BE2C (cell line): ENCODE data around the gene ANO1.

Source experiments
- DNase-seq: peaks from one replicate; pipeline ENCODE4 v3.0.0-alpha.2; 2020
- H3K27me3 ChIP-seq: fragments of 250-450 bp; sonication (Bioruptor Pico); 2 replicates; pipeline ENCODE4 v1.5.1; 2020; ENCODE audit warnings: mild to moderate bottlenecking
- H3K36me3 ChIP-seq: fragments of 250-450 bp; sonication (Bioruptor Pico); 2 replicates; pipeline ENCODE4 v1.5.1; 2020; ENCODE audit warnings: mild to moderate bottlenecking
- H3K4me1 ChIP-seq: fragments of 250-450 bp; sonication (Bioruptor Pico); 2 replicates; pipeline ENCODE4 v1.5.1; 2020
- H3K4me3 ChIP-seq: 2 replicates; pipeline ENCODE4 v1.5.1; 2011; ENCODE audit warnings: low read depth, low read length
- H3K9me3 ChIP-seq: fragments of 250-450 bp; sonication (Bioruptor Pico); 2 replicates; pipeline ENCODE4 v1.5.1; 2020
- CTCF ChIP-seq: IDR thresholded peaks from 2 replicates; pipeline ENCODE4 v1.5.1; 2012; ENCODE audit warnings: mild to moderate bottlenecking, low read depth, low read length

ANO1 gene

GRCh38 chr11:70104961-70105360, 26.8 kb downstream of the ANO1 start:
- no peaks in the 10 kb centered on the region for H3K36me3 ChIP-seq
- H3K4me3 ChIP-seq: no peak overlapping the region
- H3K4me1 ChIP-seq: peaks cover 28% of the 10 kb centered on the region
- H3K27me3 ChIP-seq: no peaks in the 10 kb centered on the region; the same call in 1 of the 2 replicates
- no peak for TF ChIP-seq CTCF
- H3K9me3 ChIP-seq: no peaks in the 10 kb centered on the region
- DNase-seq: no peak

DNA sequence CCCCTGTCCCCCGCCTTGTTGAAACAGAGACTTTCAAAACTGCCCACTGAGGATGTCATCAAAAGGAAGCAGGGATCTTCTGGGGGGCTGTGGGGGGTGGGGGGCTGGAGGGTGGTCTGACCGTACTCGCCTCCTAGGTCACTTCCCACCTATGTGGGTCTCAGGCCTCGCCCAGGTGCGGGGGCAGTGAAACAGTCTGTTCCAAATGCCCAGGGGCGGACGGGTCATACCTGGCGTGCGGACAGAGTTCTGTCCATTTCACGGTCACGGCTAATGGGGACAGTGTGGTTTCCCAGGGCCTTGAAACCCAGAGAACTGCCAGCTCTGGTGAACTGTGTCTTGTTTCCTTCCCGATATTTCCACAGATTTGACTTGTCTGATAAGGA, 27.2 kb downstream of the ANO1 start:
- Histone ChIP-seq H3K4me3 (no peak overlapping the region), H3K4me1 (peaks cover 28% of the 10 kb centered on the region), H3K9me3 (no peaks in the 10 kb centered on the region), H3K27me3 (no peaks in the 10 kb centered on the region; the same call in 1 of the 2 replicates), H3K36me3 (no peaks in the 10 kb centered on the region)
- TF ChIP-seq CTCF: no peak
- DNase-seq: no peak

GRCh38 chr11:70105755-70106571, 27.8 kb downstream of the ANO1 start:
- peak; percentile 60 for TF ChIP-seq CTCF
- peak; percentile 91 for DNase-seq
- no peaks in the 10 kb centered on the region; the same call in 1 of the 2 replicates for H3K27me3 ChIP-seq
- no peaks in the 10 kb centered on the region for H3K9me3 ChIP-seq
- H3K4me3 ChIP-seq: no peak overlapping the region; the same call in 1 of the 2 replicates
- no peaks in the 10 kb centered on the region for H3K36me3 ChIP-seq
- peaks cover 28% of the 10 kb centered on the region for H3K4me1 ChIP-seq

DNA sequence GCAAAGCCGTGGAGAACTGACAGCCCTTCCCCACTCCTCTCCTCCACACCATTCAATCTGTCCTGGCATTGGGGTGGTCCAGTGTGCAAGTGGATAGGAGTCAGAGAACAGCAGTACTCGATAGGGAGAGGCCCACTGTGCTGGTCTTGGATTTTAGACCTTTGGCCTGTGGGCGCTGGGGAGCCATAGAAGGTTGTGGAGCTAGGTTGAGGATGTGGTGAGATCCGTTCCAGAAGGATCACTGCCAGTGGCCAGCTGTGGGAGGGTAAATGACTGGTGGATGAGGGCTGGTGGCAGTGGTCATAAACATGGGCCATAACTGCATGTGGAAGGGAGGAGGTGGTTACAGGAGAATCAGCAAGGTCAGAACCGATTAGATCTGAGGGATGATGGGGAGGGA, 28.6 kb downstream of the ANO1 start:
- Histone ChIP-seq H3K4me1 (peaks cover 28% of the 10 kb centered on the region), H3K4me3 (no peak overlapping the region), H3K9me3 (no peaks in the 10 kb centered on the region), H3K36me3 (no peaks in the 10 kb centered on the region), H3K27me3 (no peaks in the 10 kb centered on the region; the same call in 1 of the 2 replicates)
- DNase-seq: no peak
- no peak for TF ChIP-seq CTCF

DNA sequence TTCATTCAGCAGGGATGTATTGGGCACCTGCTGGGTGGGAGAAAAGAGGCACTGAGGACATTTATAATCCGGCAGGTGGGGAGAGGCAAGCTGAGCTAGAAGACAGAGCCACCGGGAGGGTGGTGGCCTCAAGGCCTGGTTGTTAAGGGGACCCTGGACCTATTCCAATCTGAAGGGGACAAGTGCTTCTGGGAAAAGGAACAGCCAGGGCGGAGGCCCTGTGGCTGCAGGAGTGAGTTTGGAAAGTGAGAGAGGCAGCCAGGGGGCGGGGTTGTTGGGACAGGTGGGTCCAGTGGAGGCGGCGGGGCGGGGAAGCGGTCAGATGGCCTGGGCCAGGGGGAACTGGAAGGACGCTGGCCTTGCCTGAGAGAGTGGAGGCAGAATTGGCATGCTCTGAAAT, 29.1 kb downstream of the ANO1 start:
- Histone ChIP-seq H3K27me3 (no peaks in the 10 kb centered on the region; the same call in 1 of the 2 replicates), H3K4me1 (peaks cover 28% of the 10 kb centered on the region), H3K9me3 (no peaks in the 10 kb centered on the region), H3K36me3 (no peaks in the 10 kb centered on the region), H3K4me3 (no peak overlapping the region)
- DNase-seq: no peak
- no peak for TF ChIP-seq CTCF

DNA sequence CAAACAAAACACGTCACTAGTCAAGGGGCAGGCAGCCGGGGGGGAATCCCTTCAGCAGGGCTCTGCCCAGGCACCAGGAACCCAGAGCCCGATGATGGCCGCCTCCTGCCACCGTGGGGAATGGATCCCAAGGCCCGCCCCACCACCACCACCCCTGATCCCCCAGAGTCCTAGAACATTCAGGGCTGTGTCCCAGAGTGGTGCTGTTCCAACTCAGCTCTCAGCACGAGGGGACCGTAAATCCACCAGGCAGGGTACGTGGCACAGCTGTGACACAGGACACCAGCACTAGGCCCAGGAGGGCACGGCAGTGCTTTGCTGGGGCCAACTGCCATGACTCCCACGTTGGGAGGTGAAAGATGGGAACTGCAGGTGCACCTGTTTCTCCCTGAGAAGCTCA, 29.6 kb downstream of the ANO1 start:
- no peaks in the 10 kb centered on the region for H3K36me3 ChIP-seq
- no peak for DNase-seq
- H3K27me3 ChIP-seq: no peaks in the 10 kb centered on the region; the same call in 1 of the 2 replicates
- no peak for TF ChIP-seq CTCF
- no peak overlapping the region for H3K4me3 ChIP-seq
- H3K4me1 ChIP-seq: peaks cover 28% of the 10 kb centered on the region
- no peaks in the 10 kb centered on the region for H3K9me3 ChIP-seq
